ENCODE results near the gene ZMAT1. TPM values are rescaled to one million over a fixed set of nuclear protein-coding genes. Genes with fewer than 3 reads are reported as not detected.

Gene ZMAT1
- total RNA-seq: not detected in 2 replicates

GRCh38 chrX:101931488-101932248 lies at the start of gene ZMAT1:
ZMAT1 (minus strand) TSS chrX:101932027; CDS start chrX:101932008, 19 bp downstream.

Other genes starting within 250 kb of the ZMAT1 start
- gene TCEAL2, start 193.7 kb upstream of the ZMAT1 start, total RNA-seq: not detected in 2 replicates
- gene TCEAL6, start 210.5 kb upstream of the ZMAT1 start, total RNA-seq: not detected in 2 replicates
- gene BEX5, start 223.9 kb upstream of the ZMAT1 start, total RNA-seq: 2.1 and 3.9 TPM in 2 replicates